CD4-positive, alpha-beta T cell treated with Interleukin-17A for 1 hour (primary cell): Measurements from ENCODE around the gene MS4A6A.

Source experiments
- DNase-seq: peaks from one replicate; pipeline ENCODE4 v3.0.0-alpha.2; 2020

Gene MS4A6A

DNA sequence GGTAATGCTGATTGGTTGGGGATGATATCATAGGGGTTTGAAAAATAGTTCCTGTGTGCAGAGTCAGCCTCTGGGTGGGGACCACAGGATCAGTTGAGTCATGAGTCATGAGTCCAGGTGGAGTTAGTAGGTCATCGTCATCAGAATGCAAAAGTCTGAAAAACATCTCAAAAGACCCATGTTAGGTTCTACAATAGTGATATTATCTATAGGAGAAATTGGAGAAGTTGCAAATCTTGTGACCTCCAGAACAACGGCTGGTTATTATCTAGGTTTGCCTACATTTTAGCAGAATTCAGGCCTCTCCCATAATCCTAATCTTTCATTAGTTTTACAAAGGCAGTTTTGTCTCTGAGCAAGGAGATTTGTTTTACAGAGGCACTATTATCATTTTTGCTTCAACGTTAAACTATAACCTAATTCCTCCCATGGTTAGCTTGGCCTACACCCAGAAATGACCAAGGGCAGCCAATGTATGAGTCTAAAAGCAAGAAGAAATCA lies 55.5 kb downstream of the MS4A6A start:
- DNase-seq = no peak

DNA sequence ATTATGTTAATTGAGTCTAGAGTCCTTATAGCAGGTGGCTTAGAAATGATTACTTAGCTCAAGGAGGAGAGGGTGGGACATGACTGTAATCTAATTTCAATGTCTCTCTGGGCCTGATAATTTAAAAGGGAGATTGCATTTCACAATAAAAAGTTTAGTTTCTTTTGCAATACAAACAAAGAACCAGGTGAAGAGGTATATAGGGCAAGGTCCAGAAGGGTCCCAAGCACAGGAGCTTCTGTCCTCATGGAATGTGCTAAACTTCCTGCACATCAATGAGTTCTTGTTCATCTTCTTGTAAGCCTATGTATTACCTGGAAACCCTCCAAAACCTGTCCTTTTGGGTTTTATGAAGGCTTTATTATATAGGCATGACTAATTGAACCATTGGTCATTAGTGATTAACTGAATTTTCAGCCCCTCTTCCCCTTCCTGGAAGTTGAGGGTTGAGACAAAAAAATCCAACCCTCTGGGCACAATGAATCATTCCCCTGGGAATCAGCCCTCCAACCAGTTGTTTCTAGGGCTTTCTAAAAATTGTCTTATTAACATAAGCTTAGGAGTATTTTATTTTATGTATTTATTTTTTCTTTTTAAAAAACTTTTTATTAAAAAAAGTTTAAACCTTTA lies 56.8 kb downstream of the MS4A6A start:
- DNase-seq = no peak

DNA sequence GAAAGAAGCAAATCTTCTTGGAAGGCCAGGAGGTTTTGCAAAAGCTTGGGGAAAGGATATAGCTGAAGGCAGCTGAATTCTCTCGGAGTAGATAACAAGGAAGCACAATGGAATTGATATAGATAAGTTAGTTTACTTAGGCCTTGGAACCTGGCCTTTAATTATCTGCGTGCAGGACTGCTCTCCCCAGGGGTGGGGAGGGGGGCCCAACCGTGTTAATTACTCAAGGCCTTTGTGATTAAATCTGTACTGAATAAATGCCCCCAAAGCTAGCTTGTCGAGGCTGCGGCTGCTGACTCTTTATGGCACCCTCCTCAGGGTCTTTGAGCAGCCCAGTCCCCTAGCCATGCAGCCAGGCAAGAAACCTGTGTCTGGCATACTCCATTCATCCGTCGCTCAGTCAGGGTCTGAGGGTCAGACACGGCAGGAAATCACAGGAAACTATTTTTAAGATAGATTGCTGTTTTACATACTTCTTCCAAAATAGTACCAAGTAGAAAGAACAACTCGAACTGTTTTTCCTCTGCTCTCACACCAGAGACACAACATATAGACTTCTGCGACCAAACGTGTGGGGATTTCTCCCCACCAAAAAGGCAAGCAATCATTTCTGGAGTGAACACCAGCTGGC lies 58.0 kb downstream of the MS4A6A start:
- DNase-seq = no peak
